ENCODE measurements around the gene ATF6B.
"Not testable (repeated sequence)": the region's sequence is repeated elsewhere in the genome, so short reads cannot be mapped to it uniquely, and the experiment has no call there.

Gene ATF6B

DNA sequence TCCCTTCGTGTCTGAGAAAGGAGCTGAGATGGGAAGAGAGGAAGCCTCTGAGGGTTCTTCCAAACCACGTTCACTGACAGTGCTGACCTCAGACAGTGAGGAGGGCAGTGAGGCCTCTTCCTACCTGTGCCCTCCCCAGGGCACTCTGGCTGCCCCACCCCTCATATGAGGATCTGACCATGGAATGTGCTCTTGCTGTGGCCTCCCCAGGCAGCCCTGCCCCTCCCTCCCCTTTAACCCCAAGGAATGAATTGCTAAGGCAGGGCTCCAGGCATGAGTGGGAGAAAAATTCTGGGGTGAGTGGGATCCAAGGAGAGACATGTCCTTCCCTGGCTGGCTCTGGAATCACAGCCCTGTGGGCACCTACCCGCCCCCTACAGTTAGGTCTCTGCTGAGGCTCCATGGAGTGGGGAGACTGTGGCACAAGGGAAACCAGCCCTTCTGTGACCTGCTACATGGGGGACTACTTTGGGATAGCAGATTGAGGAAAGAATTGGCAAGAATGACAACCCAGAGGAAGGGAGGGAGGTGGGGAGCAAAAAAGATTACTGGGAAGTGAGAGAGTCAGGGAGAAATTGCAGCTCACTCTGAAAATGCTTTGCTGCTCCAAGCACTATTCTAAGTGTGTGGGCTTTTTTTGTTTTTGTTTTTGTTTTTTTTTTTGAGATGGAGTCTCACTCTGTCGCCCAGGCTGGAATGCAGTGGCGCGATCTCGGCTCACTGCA is 48.3 kb downstream of the ATF6B start:
- DNase-seq: no peak

DNA sequence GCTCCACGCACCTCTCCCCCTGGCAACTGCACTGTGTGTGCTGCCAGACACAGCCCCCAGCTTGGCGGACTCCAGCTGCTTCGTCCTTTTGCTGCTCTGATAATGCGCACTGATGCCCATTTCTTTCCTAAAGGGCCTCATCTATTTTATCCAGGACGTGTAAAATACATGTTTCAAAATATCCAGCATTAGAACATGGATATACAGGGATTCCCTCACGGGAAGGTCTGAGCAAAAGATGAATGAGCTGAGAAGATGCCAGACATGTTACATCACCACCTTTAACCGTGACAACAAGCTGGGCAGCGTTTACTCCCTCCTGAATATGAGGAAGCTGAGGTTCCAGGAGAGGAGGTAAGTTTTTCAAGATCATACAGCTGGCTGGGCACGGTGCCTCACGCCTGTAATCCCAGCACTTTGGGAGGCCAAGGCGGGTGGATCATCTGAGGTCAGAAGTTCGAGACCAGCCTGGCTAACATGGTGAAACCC is 51.7 kb downstream of the ATF6B start:
- DNase-seq: no peak

DNA sequence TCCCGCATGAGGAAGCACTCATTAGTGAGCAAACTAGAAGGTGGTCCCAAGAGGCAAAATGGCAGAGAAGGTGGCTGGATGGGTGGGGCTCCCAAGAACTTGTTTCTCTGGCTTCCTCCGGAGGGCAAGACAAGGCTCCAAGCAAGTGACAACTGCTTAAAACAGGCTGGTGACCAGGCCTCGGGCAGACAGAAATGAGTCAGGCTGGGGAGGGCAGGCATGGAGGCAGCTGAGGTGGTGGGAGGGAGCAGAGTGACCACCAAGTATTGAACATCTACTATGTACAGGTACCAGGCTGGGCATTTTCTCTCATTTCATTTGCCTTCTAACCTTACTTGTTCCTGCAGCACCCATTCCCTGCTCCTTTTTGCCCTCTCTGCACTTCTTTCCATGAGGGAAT is 52.3 kb downstream of the ATF6B start:
- no peak for DNase-seq

DNA sequence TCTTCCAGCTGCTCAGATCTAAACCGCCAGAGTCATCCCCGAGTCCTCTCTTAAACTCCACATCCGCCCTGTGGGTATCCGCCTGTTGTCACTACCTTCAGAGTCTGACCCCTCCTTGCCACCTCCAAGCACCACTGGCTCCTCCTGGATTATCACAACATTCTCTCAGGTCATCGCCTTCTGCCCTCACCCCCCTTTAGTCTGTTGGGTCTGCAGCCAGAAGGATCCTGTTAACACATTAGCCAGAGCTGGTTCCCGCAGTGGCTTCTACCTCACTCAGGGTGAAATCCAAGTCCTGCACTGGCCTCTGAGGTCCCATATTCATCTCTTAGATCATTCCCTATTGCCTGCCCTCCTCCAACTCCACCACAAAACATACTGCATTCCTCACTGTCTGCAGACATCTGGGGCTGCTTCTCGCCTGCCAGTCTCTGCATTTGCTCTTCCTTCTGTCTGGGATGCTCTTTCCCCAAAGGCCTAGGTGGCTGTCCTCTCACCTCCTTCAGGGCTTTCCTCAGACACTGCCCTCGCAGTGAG is 53.0 kb downstream of the ATF6B start:
- no peak for DNase-seq

DNA sequence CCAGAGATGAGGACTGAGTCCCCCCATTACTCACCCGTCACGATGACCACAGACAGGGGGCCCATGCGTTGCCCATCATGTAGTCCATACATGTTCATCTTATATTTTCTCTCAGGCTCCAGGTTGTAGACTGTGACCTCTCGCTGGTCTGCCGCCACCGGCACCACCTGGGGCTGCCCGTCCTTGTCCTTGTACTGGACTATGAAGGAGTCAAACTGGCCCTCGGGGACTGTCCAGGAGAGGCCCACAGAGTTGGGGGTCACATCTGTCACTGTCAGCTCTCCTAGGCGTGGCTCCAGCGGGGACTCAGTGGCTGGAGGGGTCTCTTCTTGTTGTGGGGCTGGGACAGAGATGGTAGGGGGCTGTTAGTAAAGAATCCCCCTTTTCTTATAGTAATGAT is 54.4 kb downstream of the ATF6B start:
- DNase-seq: no peak

DNA sequence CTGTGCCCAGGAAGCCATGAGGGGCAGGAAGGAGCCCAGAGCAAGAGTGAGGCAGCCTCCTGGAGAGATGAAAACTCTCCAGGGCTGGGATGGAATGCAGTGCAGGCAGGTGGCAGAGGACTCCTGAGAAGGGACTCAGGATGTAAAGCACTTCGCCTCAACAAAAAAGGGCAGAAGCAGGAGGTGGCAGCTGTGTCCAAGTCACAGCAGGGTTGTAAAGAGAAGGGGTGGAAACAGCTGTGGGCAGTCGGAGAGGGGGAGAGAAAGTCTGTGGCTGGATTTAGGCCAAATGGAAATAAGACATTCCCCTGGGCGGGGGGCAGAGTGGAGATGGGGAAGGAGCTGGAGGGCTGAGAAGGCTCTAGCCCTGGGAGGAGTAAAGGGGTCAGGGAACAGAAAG is 54.9 kb downstream of the ATF6B start:
- no peak for DNase-seq

DNA sequence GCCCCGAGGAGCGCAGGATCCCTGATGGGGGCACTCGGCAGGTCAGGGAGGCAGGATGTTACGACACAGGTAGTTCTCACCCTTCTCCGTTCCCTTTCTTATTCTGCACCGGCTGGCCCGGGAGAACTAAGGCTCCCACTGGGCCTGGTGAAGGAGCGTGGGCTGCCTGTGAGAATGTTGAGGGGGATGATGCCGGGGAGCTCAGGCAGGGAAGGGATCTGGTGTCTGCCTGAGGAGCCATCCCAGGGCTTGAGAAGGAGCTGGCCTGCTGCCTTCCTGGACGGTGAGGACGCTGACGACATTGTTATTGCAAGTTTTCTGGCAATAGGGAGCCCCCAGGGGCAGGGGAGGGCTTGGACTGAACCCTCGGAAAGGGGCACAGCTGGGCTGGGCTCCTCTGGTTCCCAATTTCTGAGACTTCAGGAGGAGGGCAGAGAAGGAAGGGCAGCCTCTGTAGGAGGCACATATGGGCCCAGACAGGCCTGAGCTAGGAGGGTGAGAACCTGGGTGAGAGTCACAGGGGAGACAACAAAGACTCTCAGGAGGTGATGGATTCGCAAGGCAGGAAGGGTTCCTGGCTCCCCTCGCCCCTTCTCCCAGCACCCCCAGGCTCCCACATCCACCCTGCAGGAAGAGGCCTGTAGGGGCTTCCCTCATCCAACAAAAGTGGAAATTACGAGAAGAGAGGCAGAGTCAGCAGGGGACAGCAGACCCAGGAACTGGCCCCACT is 57.1 kb downstream of the ATF6B start:
- no peak for DNase-seq

DNA sequence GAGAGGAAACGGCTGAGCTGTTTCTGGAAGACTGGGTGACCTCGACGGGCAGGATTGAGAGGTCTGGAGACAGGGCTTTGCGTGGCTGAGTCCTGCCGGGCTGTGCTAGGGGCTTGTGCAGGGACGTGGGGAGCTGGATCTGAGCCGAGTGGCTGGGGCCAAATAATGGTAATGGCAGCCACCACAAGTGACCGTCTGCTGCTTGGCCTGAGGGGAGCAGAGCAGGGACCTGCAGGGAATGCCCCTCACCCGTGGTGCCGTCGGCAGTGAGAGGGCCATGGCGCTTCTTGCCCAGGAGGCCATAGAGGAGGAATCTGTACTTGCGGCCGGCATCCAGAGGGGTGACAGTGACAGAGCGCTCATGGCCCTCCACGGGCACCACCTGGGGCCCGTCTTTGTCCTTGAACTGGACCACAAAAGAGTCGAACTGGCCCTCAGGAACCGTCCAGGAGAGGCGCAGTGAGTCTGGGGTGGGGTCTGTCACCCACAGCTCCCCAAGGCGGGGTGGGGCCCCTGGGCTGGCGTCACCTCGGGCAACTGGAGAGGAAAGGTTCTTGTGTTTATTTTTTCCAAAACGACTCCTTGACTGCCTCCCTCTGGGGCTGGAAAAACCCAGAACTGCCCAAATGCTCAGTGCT is 58.0 kb downstream of the ATF6B start:
- no peak for DNase-seq

DNA sequence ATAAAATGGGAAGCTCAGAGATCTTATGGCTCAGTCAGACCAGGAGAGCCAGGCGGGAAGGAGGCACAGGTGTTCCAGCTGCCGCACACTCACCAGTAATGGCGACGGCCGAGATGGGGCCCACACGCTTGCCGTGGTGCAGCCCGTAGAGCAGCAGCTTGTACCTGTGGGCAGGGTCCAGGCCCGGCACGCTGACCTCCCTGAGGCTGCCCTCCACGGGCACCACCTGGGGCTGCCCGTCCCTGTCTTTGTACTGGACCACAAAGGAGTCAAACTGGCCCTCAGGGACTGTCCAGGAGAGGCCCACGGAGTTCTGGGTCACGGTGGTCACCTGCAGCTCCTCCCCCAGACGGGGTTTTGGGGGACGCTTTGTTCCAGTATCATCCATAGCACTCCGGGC is 58.6 kb downstream of the ATF6B start:
- DNase-seq: no peak

DNA sequence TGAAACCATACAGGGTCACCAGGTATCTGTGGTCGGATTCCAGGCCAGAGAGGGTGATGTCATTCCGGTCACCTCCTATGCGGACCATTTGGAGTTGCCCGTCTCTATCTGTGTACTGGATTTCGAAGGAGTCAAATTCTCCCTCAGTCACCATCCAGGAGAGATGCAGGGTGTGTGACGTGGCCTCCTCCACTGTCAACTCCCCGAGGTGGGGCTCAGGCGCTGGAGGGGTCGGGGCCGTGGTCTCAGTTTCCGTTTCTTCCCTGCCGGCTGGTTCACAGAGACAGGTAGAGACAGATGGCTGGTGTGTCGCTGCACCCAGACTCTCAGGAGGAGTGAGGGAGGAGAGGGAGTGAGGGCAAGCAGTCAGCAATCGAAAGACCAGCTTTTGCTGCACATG is 59.2 kb downstream of the ATF6B start:
- DNase-seq: no peak

DNA sequence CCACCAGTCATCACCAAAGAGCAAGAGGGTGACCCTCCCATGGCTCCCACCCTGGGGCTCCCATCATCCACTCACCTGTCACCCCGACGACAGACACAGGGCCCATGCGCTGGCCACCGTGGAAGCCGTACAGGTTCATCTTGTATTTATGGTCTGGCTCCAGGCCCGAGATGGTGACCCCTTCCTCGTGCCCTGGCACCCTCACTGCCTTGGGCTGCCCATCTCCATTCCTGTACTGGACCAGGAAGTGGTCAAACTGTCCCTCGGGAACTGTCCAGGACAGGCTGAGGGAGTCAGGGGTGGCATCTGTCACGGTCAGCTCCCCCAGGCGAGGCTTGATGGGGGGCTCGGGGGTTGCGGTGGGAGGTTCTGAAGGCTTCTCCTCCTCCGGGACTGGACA is 59.7 kb downstream of the ATF6B start:
- not testable (repeated sequence) for DNase-seq

DNA sequence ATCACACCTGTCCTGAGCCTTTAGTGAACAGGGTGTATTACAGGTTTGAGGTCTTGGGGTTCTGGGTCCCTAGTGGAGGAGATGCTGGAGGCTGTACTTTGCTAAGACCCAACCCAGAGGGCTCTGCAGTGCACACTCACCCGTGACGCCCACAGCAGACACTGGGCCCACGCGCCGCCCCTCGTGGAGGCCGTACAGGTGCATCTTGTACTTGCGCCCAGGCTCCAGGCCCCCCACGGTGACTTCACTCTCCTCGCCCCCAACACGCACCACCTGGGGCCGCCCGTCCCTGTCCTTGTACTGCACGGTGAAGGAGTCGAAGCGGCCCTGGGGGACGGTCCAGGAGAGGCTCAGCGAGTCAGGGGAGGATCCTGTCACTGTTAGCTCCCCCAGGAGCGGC is 60.5 kb downstream of the ATF6B start:
- not testable (repeated sequence) for DNase-seq

Data from midbrain (tissue), 1 donor.